OCI-LY1 (cell line): ENCODE results near the gene ALS2CL.

Experiments
- EZH2 ChIP-seq: fragments of 200-600 bp; sonication (generic), shearing (Covaris generic); IDR thresholded peaks from 2 replicates; pipeline ENCODE4 v1.8.0; 2017; ENCODE audit warnings: borderline replicate concordance, mixed run types, mild to moderate bottlenecking, antibody characterized with exemption, low read length, moderate library complexity, mixed read lengths
- TF ChIP-seq, protein P1 (sequence below): fragments of 200-600 bp; sonication (generic), shearing (Covaris generic); IDR thresholded peaks from 2 replicates; pipeline ENCODE4 v1.5.1; 2017; ENCODE audit warnings: mild to moderate bottlenecking, antibody characterized with exemption, low read length, moderate library complexity, mixed read lengths

DNA sequence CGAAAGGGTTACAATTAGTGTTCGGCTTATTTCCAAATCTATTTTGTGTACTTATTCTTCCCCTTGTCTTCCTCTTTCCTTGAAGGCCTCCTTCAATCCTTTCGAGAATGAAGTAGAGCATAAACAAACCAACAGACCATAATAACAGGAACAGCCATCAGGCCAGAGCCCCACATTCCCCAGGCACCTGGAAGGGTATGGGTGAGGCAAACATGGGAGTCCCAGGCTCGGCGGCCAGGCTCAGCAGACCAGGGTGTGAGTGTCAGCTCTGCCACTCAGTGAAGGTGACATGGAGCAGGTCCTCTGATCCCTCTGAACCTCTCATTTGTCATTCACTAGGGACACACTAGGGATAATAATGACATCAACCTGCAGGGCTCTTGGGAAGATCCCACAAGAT is 13.8 kb downstream of the ALS2CL start:
- TF ChIP-seq, protein P1, sequence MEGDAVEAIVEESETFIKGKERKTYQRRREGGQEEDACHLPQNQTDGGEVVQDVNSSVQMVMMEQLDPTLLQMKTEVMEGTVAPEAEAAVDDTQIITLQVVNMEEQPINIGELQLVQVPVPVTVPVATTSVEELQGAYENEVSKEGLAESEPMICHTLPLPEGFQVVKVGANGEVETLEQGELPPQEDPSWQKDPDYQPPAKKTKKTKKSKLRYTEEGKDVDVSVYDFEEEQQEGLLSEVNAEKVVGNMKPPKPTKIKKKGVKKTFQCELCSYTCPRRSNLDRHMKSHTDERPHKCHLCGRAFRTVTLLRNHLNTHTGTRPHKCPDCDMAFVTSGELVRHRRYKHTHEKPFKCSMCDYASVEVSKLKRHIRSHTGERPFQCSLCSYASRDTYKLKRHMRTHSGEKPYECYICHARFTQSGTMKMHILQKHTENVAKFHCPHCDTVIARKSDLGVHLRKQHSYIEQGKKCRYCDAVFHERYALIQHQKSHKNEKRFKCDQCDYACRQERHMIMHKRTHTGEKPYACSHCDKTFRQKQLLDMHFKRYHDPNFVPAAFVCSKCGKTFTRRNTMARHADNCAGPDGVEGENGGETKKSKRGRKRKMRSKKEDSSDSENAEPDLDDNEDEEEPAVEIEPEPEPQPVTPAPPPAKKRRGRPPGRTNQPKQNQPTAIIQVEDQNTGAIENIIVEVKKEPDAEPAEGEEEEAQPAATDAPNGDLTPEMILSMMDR, result no peak
- no peak for TF ChIP-seq EZH2
